ENCODE results near the gene ATP6V0A1.

DNA sequence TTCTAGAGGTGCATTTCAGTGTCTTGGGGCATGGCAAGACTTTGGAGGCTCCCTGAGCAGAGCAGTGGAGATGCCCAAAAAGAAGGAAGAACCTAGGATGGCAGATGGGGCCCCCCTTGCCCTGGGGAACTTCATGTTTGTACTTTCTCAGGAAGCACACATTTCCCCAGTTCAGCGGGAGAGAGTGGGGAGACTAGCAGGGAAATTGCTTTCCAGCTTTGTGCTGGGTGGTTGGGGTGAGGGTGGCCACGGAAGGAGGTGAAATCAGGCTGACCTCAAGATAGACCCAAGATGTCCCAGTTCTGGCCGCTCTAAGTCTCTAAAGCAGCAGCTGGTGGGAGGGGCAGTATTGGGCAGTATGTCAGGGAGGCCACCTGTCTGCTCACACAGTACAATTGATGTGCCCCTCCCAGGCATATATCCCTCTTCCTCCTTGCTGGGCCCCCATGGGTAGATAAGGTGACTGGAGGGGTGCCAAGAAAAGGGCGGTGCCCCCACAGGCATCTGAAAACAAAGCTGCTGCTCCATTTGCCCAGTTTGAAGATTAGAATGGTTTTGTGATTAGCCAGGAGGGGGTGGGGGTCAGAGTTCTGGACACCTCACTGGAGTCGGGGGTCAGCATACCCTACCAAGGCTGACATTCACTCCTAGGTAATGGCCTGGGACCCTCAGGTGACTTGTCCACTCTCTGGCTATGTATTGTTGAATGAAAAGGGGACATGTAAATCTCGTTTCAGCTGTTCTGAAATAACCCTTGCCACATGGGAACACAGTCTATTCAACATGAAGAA, 60.3 kb downstream of the ATP6V0A1 start:
- TF ChIP-seq POLR2A (IDR thresholded peaks at IDR 0.05) (no peak), POLR2AphosphoS5 (IDR thresholded peaks at IDR 0.05) (no peak)
- TF ChIP-seq, protein P1, sequence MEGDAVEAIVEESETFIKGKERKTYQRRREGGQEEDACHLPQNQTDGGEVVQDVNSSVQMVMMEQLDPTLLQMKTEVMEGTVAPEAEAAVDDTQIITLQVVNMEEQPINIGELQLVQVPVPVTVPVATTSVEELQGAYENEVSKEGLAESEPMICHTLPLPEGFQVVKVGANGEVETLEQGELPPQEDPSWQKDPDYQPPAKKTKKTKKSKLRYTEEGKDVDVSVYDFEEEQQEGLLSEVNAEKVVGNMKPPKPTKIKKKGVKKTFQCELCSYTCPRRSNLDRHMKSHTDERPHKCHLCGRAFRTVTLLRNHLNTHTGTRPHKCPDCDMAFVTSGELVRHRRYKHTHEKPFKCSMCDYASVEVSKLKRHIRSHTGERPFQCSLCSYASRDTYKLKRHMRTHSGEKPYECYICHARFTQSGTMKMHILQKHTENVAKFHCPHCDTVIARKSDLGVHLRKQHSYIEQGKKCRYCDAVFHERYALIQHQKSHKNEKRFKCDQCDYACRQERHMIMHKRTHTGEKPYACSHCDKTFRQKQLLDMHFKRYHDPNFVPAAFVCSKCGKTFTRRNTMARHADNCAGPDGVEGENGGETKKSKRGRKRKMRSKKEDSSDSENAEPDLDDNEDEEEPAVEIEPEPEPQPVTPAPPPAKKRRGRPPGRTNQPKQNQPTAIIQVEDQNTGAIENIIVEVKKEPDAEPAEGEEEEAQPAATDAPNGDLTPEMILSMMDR (IDR thresholded peaks at IDR 0.05) = no peak
